ENCODE data around the gene HEMGN. TPM values are rescaled to one million over a fixed set of nuclear protein-coding genes. Genes with fewer than 3 reads are reported as not detected.

Gene HEMGN
- total and polyA plus RNA-seq, 2 of the 13 experiments (the other 11 are each of a cell fraction or from before 2014, with no cell fraction given), result not detected

DNA sequence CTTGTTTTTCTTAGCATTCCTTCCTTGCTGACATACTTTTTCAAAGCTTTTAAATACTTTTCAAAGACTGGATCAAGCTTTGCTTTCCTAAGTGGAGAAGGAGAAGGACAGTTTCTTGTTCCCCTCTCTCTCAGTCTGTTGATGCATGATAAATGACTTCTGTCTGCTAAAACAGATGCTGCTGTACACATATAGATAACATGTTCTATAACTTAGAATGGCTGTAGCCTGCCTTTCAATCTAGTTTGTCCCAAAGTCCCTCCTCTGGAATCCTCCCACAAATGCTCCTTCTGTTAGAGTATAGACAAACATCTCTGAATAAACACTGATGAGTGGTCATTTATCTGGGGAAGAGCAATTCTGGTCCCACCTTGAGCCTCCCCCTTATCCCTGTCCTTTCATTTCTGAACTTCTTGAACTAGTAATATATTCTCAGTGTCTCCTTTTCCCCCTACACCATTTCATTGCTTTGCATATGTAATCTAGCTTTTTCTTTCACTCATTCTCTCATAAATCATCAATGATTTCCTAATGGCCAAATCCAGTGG, 5.4 kb upstream of the HEMGN start (continued):
- TF ChIP-seq, protein P1, sequence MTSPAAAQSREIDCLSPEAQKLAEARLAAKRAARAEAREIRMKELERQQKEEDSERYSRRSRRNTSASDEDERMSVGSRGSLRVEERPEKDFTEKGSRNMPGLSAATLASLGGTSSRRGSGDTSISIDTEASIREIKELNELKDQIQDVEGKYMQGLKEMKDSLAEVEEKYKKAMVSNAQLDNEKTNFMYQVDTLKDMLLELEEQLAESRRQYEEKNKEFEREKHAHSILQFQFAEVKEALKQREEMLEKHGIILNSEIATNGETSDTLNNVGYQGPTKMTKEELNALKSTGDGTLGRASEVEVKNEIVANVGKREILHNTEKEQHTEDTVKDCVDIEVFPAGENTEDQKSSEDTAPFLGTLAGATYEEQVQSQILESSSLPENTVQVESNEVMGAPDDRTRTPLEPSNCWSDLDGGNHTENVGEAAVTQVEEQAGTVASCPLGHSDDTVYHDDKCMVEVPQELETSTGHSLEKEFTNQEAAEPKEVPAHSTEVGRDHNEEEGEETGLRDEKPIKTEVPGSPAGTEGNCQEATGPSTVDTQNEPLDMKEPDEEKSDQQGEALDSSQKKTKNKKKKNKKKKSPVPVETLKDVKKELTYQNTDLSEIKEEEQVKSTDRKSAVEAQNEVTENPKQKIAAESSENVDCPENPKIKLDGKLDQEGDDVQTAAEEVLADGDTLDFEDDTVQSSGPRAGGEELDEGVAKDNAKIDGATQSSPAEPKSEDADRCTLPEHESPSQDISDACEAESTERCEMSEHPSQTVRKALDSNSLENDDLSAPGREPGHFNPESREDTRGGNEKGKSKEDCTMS (CRISPR knock-in tag; conservative IDR thresholded peaks at IDR 0.05), result no peak
- TF ChIP-seq CREM (IDR thresholded peaks at IDR 0.05), result no peak
- no peak for TF ChIP-seq CREM (CRISPR knock-in tag; IDR thresholded peaks at IDR 0.05)
- TF ChIP-seq, protein P2, sequence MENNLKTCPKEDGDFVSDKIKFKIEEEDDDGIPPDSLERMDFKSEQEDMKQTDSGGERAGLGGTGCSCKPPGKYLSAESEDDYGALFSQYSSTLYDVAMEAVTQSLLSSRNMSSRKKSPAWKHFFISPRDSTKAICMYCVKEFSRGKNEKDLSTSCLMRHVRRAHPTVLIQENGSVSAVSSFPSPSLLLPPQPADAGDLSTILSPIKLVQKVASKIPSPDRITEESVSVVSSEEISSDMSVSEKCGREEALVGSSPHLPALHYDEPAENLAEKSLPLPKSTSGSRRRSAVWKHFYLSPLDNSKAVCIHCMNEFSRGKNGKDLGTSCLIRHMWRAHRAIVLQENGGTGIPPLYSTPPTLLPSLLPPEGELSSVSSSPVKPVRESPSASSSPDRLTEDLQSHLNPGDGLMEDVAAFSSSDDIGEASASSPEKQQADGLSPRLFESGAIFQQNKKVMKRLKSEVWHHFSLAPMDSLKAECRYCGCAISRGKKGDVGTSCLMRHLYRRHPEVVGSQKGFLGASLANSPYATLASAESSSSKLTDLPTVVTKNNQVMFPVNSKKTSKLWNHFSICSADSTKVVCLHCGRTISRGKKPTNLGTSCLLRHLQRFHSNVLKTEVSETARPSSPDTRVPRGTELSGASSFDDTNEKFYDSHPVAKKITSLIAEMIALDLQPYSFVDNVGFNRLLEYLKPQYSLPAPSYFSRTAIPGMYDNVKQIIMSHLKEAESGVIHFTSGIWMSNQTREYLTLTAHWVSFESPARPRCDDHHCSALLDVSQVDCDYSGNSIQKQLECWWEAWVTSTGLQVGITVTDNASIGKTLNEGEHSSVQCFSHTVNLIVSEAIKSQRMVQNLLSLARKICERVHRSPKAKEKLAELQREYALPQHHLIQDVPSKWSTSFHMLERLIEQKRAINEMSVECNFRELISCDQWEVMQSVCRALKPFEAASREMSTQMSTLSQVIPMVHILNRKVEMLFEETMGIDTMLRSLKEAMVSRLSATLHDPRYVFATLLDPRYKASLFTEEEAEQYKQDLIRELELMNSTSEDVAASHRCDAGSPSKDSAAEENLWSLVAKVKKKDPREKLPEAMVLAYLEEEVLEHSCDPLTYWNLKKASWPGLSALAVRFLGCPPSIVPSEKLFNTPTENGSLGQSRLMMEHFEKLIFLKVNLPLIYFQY (CRISPR knock-in tag; IDR thresholded peaks at IDR 0.05; ENCODE audit: borderline replicate concordance), result no peak
- TF ChIP-seq, protein P3, sequence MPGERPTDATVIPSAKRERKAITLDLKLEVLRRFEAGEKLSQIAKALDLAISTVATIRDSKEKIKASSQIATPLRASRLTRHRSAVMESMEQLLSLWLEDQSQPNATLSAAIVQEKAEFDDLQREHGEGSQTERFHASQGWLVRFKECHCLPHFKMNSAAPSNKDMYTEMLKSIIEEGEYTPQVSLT (CRISPR knock-in tag; IDR thresholded peaks at IDR 0.05; ENCODE audit: borderline replicate concordance, low read depth), result no peak

DNA sequence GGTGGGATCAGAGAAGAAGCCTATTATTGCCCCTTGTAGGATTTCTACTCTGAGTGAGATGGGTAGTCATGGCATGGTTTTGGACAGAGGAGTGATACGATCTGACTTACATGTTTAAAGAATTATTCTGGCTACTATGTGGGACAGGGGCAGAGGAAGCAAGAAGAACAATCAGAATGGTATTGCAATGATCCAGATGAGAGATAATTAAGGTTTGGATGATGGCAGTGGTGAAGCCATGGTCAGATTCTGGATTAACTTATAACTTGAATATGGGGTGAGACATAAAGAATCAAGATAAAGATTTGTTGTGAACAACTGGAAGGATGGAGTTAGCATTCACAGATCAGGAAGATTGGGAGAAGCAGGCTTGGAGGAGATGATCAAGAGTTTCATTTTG, 3.4 kb upstream of the HEMGN start:
- Histone ChIP-seq H3K4me2 (ENCODE audit: low read depth, low read length) (no peak overlapping the region), H3K27me3 (ENCODE audit: control insufficient read depth in 1 of 2, insufficient read depth in 2 of 2, low read length in 2 of 2) (0 out of 5 replicates have a peak, but pooled peaks cover 0 to 3% of the 10 kb centered on the region in 2 experiments), H3K9ac (ENCODE audit: insufficient read depth, low read depth, low read length) (no peak overlapping the region), H3K4me1 (ENCODE audit: insufficient read depth, low read length) (no peaks in the 10 kb centered on the region), H4K20me1 (ENCODE audit: insufficient read depth, low read length) (no peaks in the 10 kb centered on the region), H3K79me2 (ENCODE audit: insufficient read depth, low read length) (no peaks in the 10 kb centered on the region), H3K9me3 (ENCODE audit: low read length) (no peaks in the 10 kb centered on the region), H3K36me3 (replicated peaks in 1 of 2; ENCODE audit: control insufficient read depth in 1 of 2, insufficient read depth in 2 of 2, low read length in 2 of 2) (no peaks in the 10 kb centered on the region), H3K27ac (ENCODE audit: extremely low read length, insufficient read depth, low read length) (no peak overlapping the region), H3K4me3 (replicated peaks in 1 of 3; ENCODE audit: insufficient read depth in 1 of 3, low read depth in 2 of 3, low read length in 3 of 3) (no peak overlapping the region), H2AFZ (ENCODE audit: low read length) (no peak overlapping the region)
- TF ChIP-seq ZNF567 (CRISPR knock-in tag; IDR thresholded peaks at IDR 0.05; ENCODE audit: borderline replicate concordance), result no peak
- TF ChIP-seq ZNF136 (CRISPR knock-in tag; IDR thresholded peaks at IDR 0.05; ENCODE audit: low read depth), result no peak
- TF ChIP-seq RARA (CRISPR knock-in tag; IDR thresholded peaks at IDR 0.05), result no peak
- TF ChIP-seq NCOA5 (CRISPR knock-in tag; IDR thresholded peaks at IDR 0.05), result no peak
- FAIRE-seq (no peak), ATAC-seq (no peak), DNase-seq (ENCODE audit: low spot score) (no peak)
- no TSS peak for BruUV-seq (replicated peaks)
- in situ Hi-C loops (cut with HindIII; ENCODE audit: extremely low pct_ligation_motif_present, low pct_unique_long_range_greater_than_20kb) (no loop called here), intact Hi-C loops (cut with micrococcal nuclease; ENCODE audit: unreplicated experiment) (no loop called here)
- WGBS (ENCODE audit: low lambda C conversion rate), result 0% methylated on average over 1 of the region's 1 CpG
- CTCF ChIA-PET (ENCODE audit: low intra/inter-chr PET ratio, low total read pairs), result no interaction called here
- POLR2A ChIA-PET, result no interaction called here
